GM19193 (cell line): ENCODE data around the gene KIRREL3.

ENCODE experiments used
- POLR2A ChIP-seq: IDR thresholded peaks from 4 replicates; pipeline ENCODE4 v1.6.1; 2011; ENCODE audit not compliant: insufficient read depth, insufficient read length; ENCODE audit errors: extremely low read depth

Gene KIRREL3

GRCh38 chr11:126694065-126694625 lies 306.4 kb downstream of the KIRREL3 start:
- no peak for TF ChIP-seq POLR2A

- TF ChIP-seq POLR2A: no peak
These were observed 313.1 kb downstream of the KIRREL3 start for GRCh38 chr11:126687477-126687876.

GRCh38 chr11:126686938-126687337 lies 313.6 kb downstream of the KIRREL3 start:
- no peak for TF ChIP-seq POLR2A

GRCh38 chr11:126683766-126684728 lies 316.5 kb downstream of the KIRREL3 start:
- no peak for TF ChIP-seq POLR2A

- no peak for TF ChIP-seq POLR2A
These were observed 318.0 kb downstream of the KIRREL3 start for GRCh38 chr11:126682590-126682989.

GRCh38 chr11:126680700-126681099 lies 319.9 kb downstream of the KIRREL3 start:
- TF ChIP-seq POLR2A: no peak

GRCh38 chr11:126680131-126680530 lies 320.4 kb downstream of the KIRREL3 start:
- no peak for TF ChIP-seq POLR2A

GRCh38 chr11:126679033-126679432 lies 321.5 kb downstream of the KIRREL3 start:
- TF ChIP-seq POLR2A: no peak

GRCh38 chr11:126676536-126676935 lies 324.0 kb downstream of the KIRREL3 start:
- TF ChIP-seq POLR2A: no peak

- TF ChIP-seq POLR2A: no peak
These were observed 327.3 kb downstream of the KIRREL3 start for GRCh38 chr11:126673319-126673718.

GRCh38 chr11:126669416-126669815 lies 331.2 kb downstream of the KIRREL3 start:
- no peak for TF ChIP-seq POLR2A

GRCh38 chr11:126664643-126665042 lies 335.9 kb downstream of the KIRREL3 start:
- TF ChIP-seq POLR2A: no peak

- no peak for TF ChIP-seq POLR2A
These were observed 336.6 kb downstream of the KIRREL3 start for GRCh38 chr11:126663749-126664592.

- no peak for TF ChIP-seq POLR2A
These were observed 338.4 kb downstream of the KIRREL3 start for GRCh38 chr11:126662035-126662790.

- TF ChIP-seq POLR2A: no peak
These were observed 339.7 kb downstream of the KIRREL3 start for GRCh38 chr11:126660761-126661425.

GRCh38 chr11:126660321-126660720 lies 340.2 kb downstream of the KIRREL3 start:
- no peak for TF ChIP-seq POLR2A
